ENCODE measurements around the gene MGAT4A. TPM values are rescaled to one million over a fixed set of nuclear protein-coding genes. Genes with fewer than 3 reads are reported as not detected.
A peak's percentile ranks its signal among the peaks of the same experiment; 100 is the strongest.

Gene MGAT4A
- total RNA-seq, 1 donor from 2014 or later = 35.8 TPM

GRCh38 chr2:98607741-98608115 lies 123.2 kb downstream of the MGAT4A start:
- Mint-ChIP-seq H3K4me1 (ENCODE audit: low read depth, unreplicated experiment) (peaks cover 18% of the 10 kb centered on the region), H3K9me3 (ENCODE audit: unreplicated experiment) (peaks cover 9% of the 10 kb centered on the region), H3K36me3 (ENCODE audit: unreplicated experiment) (no peaks in the 10 kb centered on the region), H3K27ac (ENCODE audit: unreplicated experiment) (peak overlapping the region; percentile 78), H3K27me3 (ENCODE audit: unreplicated experiment) (peaks cover 9% of the 10 kb centered on the region), H3K4me3 (ENCODE audit: unreplicated experiment) (peak overlapping the region; percentile 91)
- TF ChIP-seq CTCF (IDR thresholded peaks at IDR 0.05; ENCODE audit: partially characterized antibody, unreplicated experiment) = no peak
- DNase-seq = no peak

- Mint-ChIP-seq H3K27me3 (ENCODE audit: unreplicated experiment) (peaks cover 9% of the 10 kb centered on the region), H3K4me3 (ENCODE audit: unreplicated experiment) (peak overlapping the region; percentile 91), H3K27ac (ENCODE audit: unreplicated experiment) (peak overlapping the region; percentile 78), H3K4me1 (ENCODE audit: low read depth, unreplicated experiment) (peaks cover 18% of the 10 kb centered on the region), H3K9me3 (ENCODE audit: unreplicated experiment) (peaks cover 9% of the 10 kb centered on the region), H3K36me3 (ENCODE audit: unreplicated experiment) (no peaks in the 10 kb centered on the region)
- TF ChIP-seq CTCF (IDR thresholded peaks at IDR 0.05; ENCODE audit: partially characterized antibody, unreplicated experiment) = no peak
- DNase-seq = no peak
These were observed 123.8 kb downstream of the MGAT4A start for GRCh38 chr2:98607104-98607503.

GRCh38 chr2:98606431-98606830 lies 124.5 kb downstream of the MGAT4A start:
- peaks cover 18% of the 10 kb centered on the region for H3K4me1 Mint-ChIP-seq (ENCODE audit: low read depth, unreplicated experiment)
- no peak for DNase-seq
- H3K27ac Mint-ChIP-seq (ENCODE audit: unreplicated experiment) = peak overlapping the region; percentile 34
- H3K36me3 Mint-ChIP-seq (ENCODE audit: unreplicated experiment) = no peaks in the 10 kb centered on the region
- peaks cover 9% of the 10 kb centered on the region for H3K27me3 Mint-ChIP-seq (ENCODE audit: unreplicated experiment)
- H3K9me3 Mint-ChIP-seq (ENCODE audit: unreplicated experiment) = peaks cover 9% of the 10 kb centered on the region
- H3K4me3 Mint-ChIP-seq (ENCODE audit: unreplicated experiment) = peak overlapping the region; percentile 91
- TF ChIP-seq CTCF (IDR thresholded peaks at IDR 0.05; ENCODE audit: partially characterized antibody, unreplicated experiment) = no peak

- TF ChIP-seq CTCF (IDR thresholded peaks at IDR 0.05; ENCODE audit: partially characterized antibody, unreplicated experiment) = no peak
- Mint-ChIP-seq H3K27me3 (ENCODE audit: unreplicated experiment) (peaks cover 7% of the 10 kb centered on the region), H3K4me3 (ENCODE audit: unreplicated experiment) (no peak overlapping the region), H3K4me1 (ENCODE audit: low read depth, unreplicated experiment) (peaks cover 18% of the 10 kb centered on the region), H3K36me3 (ENCODE audit: unreplicated experiment) (no peaks in the 10 kb centered on the region), H3K9me3 (ENCODE audit: unreplicated experiment) (peaks cover 9% of the 10 kb centered on the region), H3K27ac (ENCODE audit: unreplicated experiment) (no peak overlapping the region)
- DNase-seq = no peak
These were observed 125.9 kb downstream of the MGAT4A start for GRCh38 chr2:98605076-98605475.

- no peak for TF ChIP-seq CTCF (IDR thresholded peaks at IDR 0.05; ENCODE audit: partially characterized antibody, unreplicated experiment)
- no peaks in the 10 kb centered on the region for H3K36me3 Mint-ChIP-seq (ENCODE audit: unreplicated experiment)
- no peak overlapping the region for H3K27ac Mint-ChIP-seq (ENCODE audit: unreplicated experiment)
- peaks cover 7% of the 10 kb centered on the region for H3K27me3 Mint-ChIP-seq (ENCODE audit: unreplicated experiment)
- no peak for DNase-seq
- H3K9me3 Mint-ChIP-seq (ENCODE audit: unreplicated experiment) = peaks cover 9% of the 10 kb centered on the region
- peaks cover 14% of the 10 kb centered on the region for H3K4me1 Mint-ChIP-seq (ENCODE audit: low read depth, unreplicated experiment)
- no peak overlapping the region for H3K4me3 Mint-ChIP-seq (ENCODE audit: unreplicated experiment)
These were observed 126.4 kb downstream of the MGAT4A start for GRCh38 chr2:98604547-98604946.

Data from glutamatergic neuron (in vitro differentiated cells).